Lung (tissue), 12 donors: ENCODE measurements around the gene PTPRN2. TPM values are rescaled to one million over a fixed set of nuclear protein-coding genes. Genes with fewer than 3 reads are reported as not detected.

Experiments
- ATAC-seq: fragments of 200-7000 bp; cut with Tn5 transposase; one replicate; pipeline ENCODE4 v1.9.1; 2020; ENCODE audit warnings: moderate number of reproducible peaks; ENCODE audit not compliant: insufficient read depth, low FRiP score
- DNase-seq, 3 donors: peaks; one replicate each; pipeline ENCODE4 v3.0.0-alpha.2; 2013 to 2017
- H3K27ac ChIP-seq, 2 donors: one replicate each; pipeline ENCODE4 v1.5.1; 2013; ENCODE audit warnings: mild to moderate bottlenecking in 2 of 2, moderate library complexity in 2 of 2, control low read depth in 1 of 2, inconsistent platforms in 1 of 2, low read depth in 1 of 2, low read length in 1 of 2
- H3K27me3 ChIP-seq, 3 donors: one replicate each; pipeline ENCODE4 v1.5.1; 2013; ENCODE audit warnings: low read length in 2 of 3; ENCODE audit not compliant: control insufficient read depth in 3 of 3, insufficient read depth in 3 of 3
- H3K36me3 ChIP-seq, 4 donors: one replicate each; pipeline ENCODE4 v1.5.1; 2013; ENCODE audit warnings: low read length in 4 of 4, mild to moderate bottlenecking in 1 of 4, moderate library complexity in 1 of 4; ENCODE audit not compliant: control insufficient read depth in 4 of 4, insufficient read depth in 4 of 4
- H3K4me1 ChIP-seq, 5 donors: one replicate each; pipeline ENCODE4 v1.5.1; 2013; ENCODE audit warnings: low read length in 5 of 5, mild to moderate bottlenecking in 2 of 5, moderate library complexity in 1 of 5; ENCODE audit not compliant: control insufficient read depth in 5 of 5, insufficient read depth in 5 of 5
- H3K4me3 ChIP-seq: one replicate; pipeline ENCODE4 v1.5.1; 2013; ENCODE audit warnings: mild to moderate bottlenecking, control low read depth, moderate library complexity
- H3K9ac ChIP-seq, 2 donors: one replicate each; pipeline ENCODE4 v1.5.1; 2013; ENCODE audit warnings: low read length in 2 of 2, control low read depth in 1 of 2; ENCODE audit not compliant: insufficient read depth in 1 of 2
- H3K9me3 ChIP-seq, 4 donors: one replicate each; pipeline ENCODE4 v1.5.1; 2013; ENCODE audit warnings: low read length in 3 of 4, mild to moderate bottlenecking in 1 of 4, moderate library complexity in 1 of 4; ENCODE audit not compliant: control insufficient read depth in 4 of 4, insufficient read depth in 3 of 4
- WGBS, 2 donors: extraction: QIAGEN DNeasy Blood & Tissue Kit; methylation state at CpG; one replicate each; pipeline ENCODE4 v1.1.7; 2013; 5-methylcytosine and 5-hydroxymethylcytosine counted together
- polyA plus RNA-seq, 2 donors: library from polyadenylated mRNA; stranded (reverse); fragments of 200-250 nt; gene quantifications; one replicate each; pipeline ENCODE4 v1.2.1, GENCODE V29; 2013
- total RNA-seq, 2 donors: library from RNA; depleted of rRNA in 1 of 2; stranded (reverse); fragments of >200 nt in 1 of 2; gene quantifications; one replicate each; pipeline ENCODE4 v1.2.1, GENCODE V29; 2014 to 2021
- TF ChIP-seq, protein P1 (sequence below): IDR thresholded peaks from 2 replicates; pipeline ENCODE4 v1.5.1; 2012; ENCODE audit warnings: mild to moderate bottlenecking; ENCODE audit errors: control extremely low read depth, extremely low read depth
- donor health status: control.
- donor health status: control.
- donor health status: Bipolar disorder and iron deficiency.
- donor health status: healthy.
- donor health status: DM: yes; HTN: yes; CAD: no.

PTPRN2 gene
- total and polyA plus RNA-seq, 4 donors, result 2.1 to 7.4 (median 4.4) TPM

DNA sequence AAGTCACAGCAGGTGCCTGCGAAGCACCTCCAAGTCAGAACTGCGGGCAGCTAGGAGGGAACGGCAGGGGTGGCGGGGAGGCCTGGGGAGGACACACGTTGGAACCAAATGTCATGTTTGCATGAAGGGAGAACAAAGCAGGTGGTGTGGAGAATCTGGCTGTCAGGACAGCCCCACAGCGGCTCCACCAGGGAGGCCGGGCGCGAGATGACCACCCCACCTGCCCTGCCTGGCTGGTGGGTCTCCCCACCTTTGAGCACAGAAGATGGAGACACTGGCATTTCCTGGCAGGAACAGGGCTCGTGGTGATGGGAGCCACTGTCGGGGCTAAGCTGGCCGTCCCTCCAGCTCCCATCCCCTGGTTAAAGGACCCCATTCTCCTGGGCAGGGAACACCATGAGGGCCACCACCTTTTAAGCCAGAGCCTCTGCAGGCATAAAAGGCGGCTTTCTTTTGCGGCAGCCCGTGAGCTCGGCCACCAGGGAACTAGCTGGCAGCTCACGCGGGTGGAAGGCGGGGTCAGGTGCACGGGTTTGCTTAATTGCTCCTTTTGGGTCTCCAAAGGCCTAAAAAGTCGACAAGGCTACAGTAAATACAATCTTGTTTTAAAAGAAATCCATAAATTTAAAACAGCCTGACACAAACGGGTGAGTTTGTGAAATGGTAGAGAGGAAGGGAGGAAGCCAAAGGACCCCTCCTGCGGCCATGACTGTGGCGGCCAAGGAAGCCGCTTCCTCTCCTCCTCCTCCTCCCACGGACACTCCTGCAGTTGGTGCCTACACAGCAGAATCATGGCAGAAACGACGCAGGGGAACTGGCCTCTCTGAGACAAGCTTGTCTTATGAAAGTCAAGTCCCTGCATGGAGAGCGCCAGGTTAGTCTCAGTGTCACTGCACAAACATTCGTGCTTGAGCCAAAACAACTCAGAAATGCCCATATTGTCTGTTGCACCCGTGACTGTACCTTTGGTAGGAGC lies 1037.0 kb downstream of the PTPRN2 start:
- H3K9me3 ChIP-seq, result no peaks in the 10 kb centered on the region
- ATAC-seq, result no peak
- WGBS, 2 donors, result 88 to 92% methylated on average over 31 of the region's 31 CpGs
- H3K4me1 ChIP-seq, result peaks cover 0 to 3% (median 0%) of the 10 kb centered on the region in 5 donors
- TF ChIP-seq, protein P1, sequence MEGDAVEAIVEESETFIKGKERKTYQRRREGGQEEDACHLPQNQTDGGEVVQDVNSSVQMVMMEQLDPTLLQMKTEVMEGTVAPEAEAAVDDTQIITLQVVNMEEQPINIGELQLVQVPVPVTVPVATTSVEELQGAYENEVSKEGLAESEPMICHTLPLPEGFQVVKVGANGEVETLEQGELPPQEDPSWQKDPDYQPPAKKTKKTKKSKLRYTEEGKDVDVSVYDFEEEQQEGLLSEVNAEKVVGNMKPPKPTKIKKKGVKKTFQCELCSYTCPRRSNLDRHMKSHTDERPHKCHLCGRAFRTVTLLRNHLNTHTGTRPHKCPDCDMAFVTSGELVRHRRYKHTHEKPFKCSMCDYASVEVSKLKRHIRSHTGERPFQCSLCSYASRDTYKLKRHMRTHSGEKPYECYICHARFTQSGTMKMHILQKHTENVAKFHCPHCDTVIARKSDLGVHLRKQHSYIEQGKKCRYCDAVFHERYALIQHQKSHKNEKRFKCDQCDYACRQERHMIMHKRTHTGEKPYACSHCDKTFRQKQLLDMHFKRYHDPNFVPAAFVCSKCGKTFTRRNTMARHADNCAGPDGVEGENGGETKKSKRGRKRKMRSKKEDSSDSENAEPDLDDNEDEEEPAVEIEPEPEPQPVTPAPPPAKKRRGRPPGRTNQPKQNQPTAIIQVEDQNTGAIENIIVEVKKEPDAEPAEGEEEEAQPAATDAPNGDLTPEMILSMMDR, result no peak
- no peak overlapping the region for H3K27ac ChIP-seq
- no peak overlapping the region for H3K9ac ChIP-seq
- no peaks in the 10 kb centered on the region for H3K27me3 ChIP-seq
- H3K36me3 ChIP-seq, result peaks cover 0 to 14% (median 0%) of the 10 kb centered on the region in 4 donors
- no peak for DNase-seq
- no peak overlapping the region for H3K4me3 ChIP-seq

DNA sequence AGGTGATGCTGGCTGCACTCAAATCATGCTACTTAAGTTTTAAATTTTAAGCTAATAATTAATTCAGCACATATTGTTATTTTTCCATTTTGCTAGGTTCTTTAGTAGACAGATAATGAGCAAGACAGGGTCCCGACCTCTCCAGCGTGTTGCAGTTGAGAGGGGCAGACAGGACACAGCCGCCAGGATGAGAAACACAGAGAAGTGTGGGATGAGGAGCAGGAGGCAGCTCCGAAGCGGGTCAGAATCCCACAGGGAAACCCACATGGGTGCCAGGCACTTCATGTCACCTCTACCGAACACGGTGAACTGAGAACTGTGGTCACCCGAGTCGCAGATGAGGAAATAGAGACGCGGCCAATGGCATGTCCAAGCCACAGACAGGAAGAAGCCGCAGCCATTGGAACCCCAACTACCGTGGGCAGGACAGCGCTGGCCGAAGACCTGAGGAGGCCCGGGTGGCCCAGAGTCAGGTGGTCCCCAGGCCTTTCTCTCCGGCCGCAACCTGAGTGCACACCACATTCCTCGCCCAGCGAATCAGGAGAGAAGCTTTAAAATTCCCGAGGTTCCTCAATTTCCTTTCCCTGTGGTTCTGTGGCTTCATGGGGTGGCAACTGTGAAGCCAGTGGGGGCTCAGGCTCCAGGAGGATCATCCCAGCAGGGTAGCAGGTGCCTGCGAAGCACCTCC lies 1037.9 kb downstream of the PTPRN2 start:
- DNase-seq, result peak in 1 of 3 donors; percentile 1
- Histone ChIP-seq H3K9me3 (peaks cover 0 to 3% (median 0%) of the 10 kb centered on the region in 4 donors), H3K9ac (no peak overlapping the region), H3K27ac (no peak overlapping the region), H3K36me3 (peaks cover 0 to 14% (median 0%) of the 10 kb centered on the region in 4 donors), H3K27me3 (no peaks in the 10 kb centered on the region), H3K4me1 (no peaks in the 10 kb centered on the region), H3K4me3 (no peak overlapping the region)
- no peak for ATAC-seq
- TF ChIP-seq, protein P1, result no peak
- WGBS, 2 donors, result 90 to 94% methylated on average over 22 of the region's 22 CpGs

DNA sequence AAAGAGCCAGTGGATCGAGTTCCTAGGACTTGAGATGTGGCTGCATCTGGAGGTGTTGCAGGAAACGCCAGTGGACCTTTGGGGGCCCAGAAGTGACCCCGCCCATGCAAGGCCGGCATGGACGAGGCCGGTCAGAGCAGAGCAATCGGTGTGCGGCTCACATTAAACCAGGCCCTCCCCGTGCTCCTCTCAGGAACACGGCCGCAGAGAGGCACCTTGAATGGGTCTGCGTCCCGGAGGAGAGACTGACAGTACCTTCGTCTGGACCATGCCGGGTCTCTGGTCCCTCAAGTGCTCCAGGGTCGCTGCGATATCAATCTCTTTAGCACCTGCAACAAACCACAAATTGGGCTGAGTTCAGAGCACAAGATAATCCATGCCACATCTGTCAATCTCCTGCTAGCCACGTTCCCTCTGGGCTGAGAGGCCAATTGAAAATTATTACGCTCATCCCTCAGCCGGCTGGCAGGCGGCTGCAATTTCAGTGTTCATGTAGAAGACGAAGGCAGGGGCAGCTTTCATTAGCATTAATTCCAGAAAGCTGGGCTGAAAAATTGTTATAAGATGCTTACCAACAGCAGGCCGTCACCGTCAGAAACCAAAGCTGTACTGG lies 1038.8 kb downstream of the PTPRN2 start:
- peaks cover 0 to 5% (median 0%) of the 10 kb centered on the region in 4 donors for H3K9me3 ChIP-seq
- no peak overlapping the region for H3K27ac ChIP-seq
- H3K9ac ChIP-seq, result no peak overlapping the region
- no peaks in the 10 kb centered on the region for H3K4me1 ChIP-seq
- WGBS, 2 donors, result 93 to 96% methylated on average over 24 of the region's 24 CpGs
- no peak overlapping the region for H3K4me3 ChIP-seq
- peaks cover 0 to 14% (median 0%) of the 10 kb centered on the region in 4 donors for H3K36me3 ChIP-seq
- H3K27me3 ChIP-seq, result no peaks in the 10 kb centered on the region
- no peak for ATAC-seq
- no peak for DNase-seq
- TF ChIP-seq, protein P1, result no peak
